RWPE2 (cell line): ENCODE results near the gene KRTAP9-4.

Experiments
- ATAC-seq: fragments of 200-7000 bp; cut with Tn5 transposase; 3 replicates; pipeline ENCODE4 v1.9.1; 2021; ENCODE audit warnings: low read depth
- DNase-seq: peaks from one replicate; pipeline ENCODE4 v3.0.0-alpha.2; 2020; ENCODE audit warnings: low spot score
- H3K27ac ChIP-seq: fragments of 450-650 bp; 2 replicates; pipeline ENCODE4 v1.5.1; 2017; ENCODE audit warnings: mild to moderate bottlenecking; ENCODE audit not compliant: poor library complexity, severe bottlenecking
- H3K27me3 ChIP-seq: fragments of 250-450 bp; sonication (Bioruptor Pico); 2 replicates; pipeline ENCODE4 v1.5.1; 2021; ENCODE audit warnings: mild to moderate bottlenecking, moderate library complexity; ENCODE audit not compliant: insufficient read depth, poor library complexity, severe bottlenecking
- H3K36me3 ChIP-seq: fragments of 250-450 bp; sonication (Bioruptor Pico); 2 replicates; pipeline ENCODE4 v1.5.1; 2020; ENCODE audit warnings: low read depth, mild to moderate bottlenecking, moderate library complexity
- H3K4me1 ChIP-seq: fragments of 250-450 bp; sonication (Bioruptor Pico); 2 replicates; pipeline ENCODE4 v1.5.1; 2021; ENCODE audit warnings: mild to moderate bottlenecking, moderate library complexity; ENCODE audit not compliant: insufficient read depth, poor library complexity, severe bottlenecking
- H3K4me3 ChIP-seq: fragments of 250-450 bp; sonication (Bioruptor Pico); 2 replicates; pipeline ENCODE4 v1.5.1; 2021; ENCODE audit warnings: mild to moderate bottlenecking, moderate library complexity; ENCODE audit not compliant: severe bottlenecking
- H3K9me3 ChIP-seq: fragments of 250-450 bp; sonication (Bioruptor Pico); 2 replicates; pipeline ENCODE4 v1.5.1; 2021; ENCODE audit warnings: mild to moderate bottlenecking, moderate library complexity; ENCODE audit not compliant: severe bottlenecking
- CTCF ChIP-seq: fragments of 450-650 bp; IDR thresholded peaks from one replicate; pipeline ENCODE4 v1.5.1; 2017; ENCODE audit warnings: mild to moderate bottlenecking, moderate library complexity; ENCODE audit not compliant: poor library complexity, severe bottlenecking

The KRTAP9-4 gene

GRCh38 chr17:41287050-41287449 lies 37.6 kb downstream of the KRTAP9-4 start:
- Histone ChIP-seq H3K36me3 (no peaks in the 10 kb centered on the region), H3K27me3 (no peaks in the 10 kb centered on the region), H3K27ac (no peak overlapping the region), H3K4me3 (no peak overlapping the region), H3K4me1 (peaks cover 11% of the 10 kb centered on the region), H3K9me3 (no peaks in the 10 kb centered on the region)
- ATAC-seq (no peak), DNase-seq (no peak)
- TF ChIP-seq CTCF, result no peak

- H3K9me3 ChIP-seq, result no peaks in the 10 kb centered on the region
- no peak for TF ChIP-seq CTCF
- no peak overlapping the region for H3K27ac ChIP-seq
- no peak overlapping the region for H3K4me3 ChIP-seq
- ATAC-seq (no peak), DNase-seq (no peak)
- no peaks in the 10 kb centered on the region for H3K36me3 ChIP-seq
- no peaks in the 10 kb centered on the region for H3K27me3 ChIP-seq
- H3K4me1 ChIP-seq, result peaks cover 11% of the 10 kb centered on the region
Observed at GRCh38 chr17:41294016-41294415, 44.5 kb downstream of the KRTAP9-4 start.

GRCh38 chr17:41296846-41297245 lies 47.4 kb downstream of the KRTAP9-4 start:
- no peak for TF ChIP-seq CTCF
- DNase-seq (no peak), ATAC-seq (no peak)
- peaks cover 9% of the 10 kb centered on the region for H3K4me1 ChIP-seq
- no peaks in the 10 kb centered on the region for H3K36me3 ChIP-seq
- H3K27ac ChIP-seq, result no peak overlapping the region
- no peaks in the 10 kb centered on the region for H3K27me3 ChIP-seq
- peaks cover 4% of the 10 kb centered on the region for H3K9me3 ChIP-seq
- no peak overlapping the region for H3K4me3 ChIP-seq

GRCh38 chr17:41298458-41299135 lies 49.1 kb downstream of the KRTAP9-4 start:
- Histone ChIP-seq H3K36me3 (no peaks in the 10 kb centered on the region), H3K27ac (no peak overlapping the region), H3K27me3 (no peaks in the 10 kb centered on the region), H3K4me1 (peaks cover 13% of the 10 kb centered on the region), H3K9me3 (peaks cover 4% of the 10 kb centered on the region), H3K4me3 (no peak overlapping the region)
- no peak for DNase-seq
- no peak for ATAC-seq
- no peak for TF ChIP-seq CTCF
